Lower lobe of right lung (tissue), 2 donors: ENCODE measurements around the gene SNX8. TPM values are rescaled to one million over a fixed set of nuclear protein-coding genes. Genes with fewer than 3 reads are reported as not detected.
"Not testable (repeated sequence)": the region's sequence is repeated elsewhere in the genome, so short reads cannot be mapped to it uniquely, and the experiment has no call there.

Source experiments
- ATAC-seq, 2 donors: fragments of 200-7000 bp; cut with Tn5 transposase; one replicate each; pipeline ENCODE4 v1.9.1; 2020 to 2022; ENCODE audit warnings: mild to moderate bottlenecking in 2 of 2, moderate library complexity in 2 of 2
- DNase-seq: peaks from one replicate; pipeline ENCODE4 v3.0.0-alpha.2; 2020
- H3K27ac ChIP-seq: fragments of 200-600 bp; one replicate; pipeline ENCODE4 v1.8.0; 2022
- H3K27me3 ChIP-seq: fragments of 200-600 bp; one replicate; pipeline ENCODE4 v1.8.0; 2022; ENCODE audit warnings: low read depth
- H3K36me3 ChIP-seq: fragments of 200-600 bp; one replicate; pipeline ENCODE4 v1.8.0; 2022; ENCODE audit warnings: mild to moderate bottlenecking
- H3K4me1 ChIP-seq: fragments of 200-600 bp; one replicate; pipeline ENCODE4 v1.8.0; 2022
- H3K4me3 ChIP-seq: fragments of 200-600 bp; one replicate; pipeline ENCODE4 v1.8.0; 2022; ENCODE audit warnings: mild to moderate bottlenecking
- H3K9me3 ChIP-seq: fragments of 200-600 bp; one replicate; pipeline ENCODE4 v1.8.0; 2022
- CTCF ChIP-seq: fragments of 200-600 bp; IDR thresholded peaks from one replicate; pipeline ENCODE4 v1.8.0; 2022; ENCODE audit warnings: antibody characterized with exemption, mild to moderate bottlenecking
- intact Hi-C: fragments of 100-400 bp; cut with DNase I; formaldehyde crosslinking; loops from one replicate; pipeline ENCODE4 v1.11.0; 2022
- total RNA-seq: library from RNA; stranded (reverse); fragmentation: NEBNext Ultra II Directional; extraction: Animal tissue kit (Norgen Biotek cat#: 25700); gene quantifications from one replicate; pipeline ENCODE4 v1.2.1, GENCODE V29; 2021
- donor health status: DM: no; HTN: yes; CAD: no; lungs with severe emphysema.

Gene SNX8
- total RNA-seq, 1 donor from 2014 or later = 43.1 TPM

GRCh38 chr7:2336626-2337299, 22.5 kb upstream of the SNX8 start:
- no peak for TF ChIP-seq CTCF
- DNase-seq (no peak), ATAC-seq (no peak)
- Histone ChIP-seq H3K36me3 (no peaks in the 10 kb centered on the region), H3K9me3 (no peaks in the 10 kb centered on the region), H3K27me3 (no peaks in the 10 kb centered on the region), H3K27ac (no peak overlapping the region), H3K4me3 (no peak overlapping the region), H3K4me1 (no peaks in the 10 kb centered on the region)
- intact Hi-C loops = no loop called here

GRCh38 chr7:2332606-2333231, 18.5 kb upstream of the SNX8 start:
- intact Hi-C loops, H3K4me1 ChIP-seq, H3K27me3 ChIP-seq, H3K36me3 ChIP-seq, ATAC-seq, H3K4me3 ChIP-seq, DNase-seq, H3K9me3 ChIP-seq, H3K27ac ChIP-seq: not testable (repeated sequence)

GRCh38 chr7:2331707-2332106, 17.5 kb upstream of the SNX8 start:
- DNase-seq (no peak), ATAC-seq (no peak)
- H3K27me3 ChIP-seq = no peaks in the 10 kb centered on the region
- H3K36me3 ChIP-seq = no peaks in the 10 kb centered on the region
- no peak for TF ChIP-seq CTCF
- H3K4me3 ChIP-seq = no peak overlapping the region
- H3K4me1 ChIP-seq = no peaks in the 10 kb centered on the region
- intact Hi-C loops = no loop called here
- H3K9me3 ChIP-seq = no peaks in the 10 kb centered on the region
- H3K27ac ChIP-seq = no peak overlapping the region

GRCh38 chr7:2330493-2330892, 16.3 kb upstream of the SNX8 start:
- Histone ChIP-seq H3K4me3 (no peak overlapping the region), H3K27me3 (no peaks in the 10 kb centered on the region), H3K36me3 (no peaks in the 10 kb centered on the region), H3K4me1 (no peaks in the 10 kb centered on the region), H3K27ac (no peak overlapping the region), H3K9me3 (no peaks in the 10 kb centered on the region)
- TF ChIP-seq CTCF = no peak
- ATAC-seq (no peak), DNase-seq (no peak)
- intact Hi-C loops = no loop called here

GRCh38 chr7:2326951-2327350, 12.7 kb upstream of the SNX8 start:
- Histone ChIP-seq H3K27me3 (no peaks in the 10 kb centered on the region), H3K4me1 (no peaks in the 10 kb centered on the region), H3K9me3 (no peaks in the 10 kb centered on the region), H3K36me3 (no peaks in the 10 kb centered on the region), H3K27ac (no peak overlapping the region), H3K4me3 (no peak overlapping the region)
- TF ChIP-seq CTCF = no peak
- DNase-seq = no peak
- ATAC-seq = peak; percentile 49 to 62
- intact Hi-C loops = no loop called here

GRCh38 chr7:2325162-2325561, 10.9 kb upstream of the SNX8 start:
- no peaks in the 10 kb centered on the region for H3K9me3 ChIP-seq
- no peaks in the 10 kb centered on the region for H3K27me3 ChIP-seq
- H3K36me3 ChIP-seq = no peaks in the 10 kb centered on the region
- ATAC-seq (peak; percentile 25 to 45), DNase-seq (no peak)
- H3K4me3 ChIP-seq = no peak overlapping the region
- TF ChIP-seq CTCF = no peak
- intact Hi-C loops = no loop called here
- no peaks in the 10 kb centered on the region for H3K4me1 ChIP-seq
- H3K27ac ChIP-seq = peak overlapping the region; percentile 41
